Measurements from ENCODE around the gene CHD1.

GRCh38 chr5:98954392-98955028 lies 25.7 kb upstream of the CHD1 start:
- TF ChIP-seq CTCF (IDR thresholded peaks at IDR 0.05; ENCODE audit: low read depth, low read length, poor library complexity, severe bottlenecking) (no peak), EZH2phosphoT487 (IDR thresholded peaks at IDR 0.05; ENCODE audit: borderline replicate concordance, low read length) (no peak)
